Epidermal melanocyte (primary cell): Measurements from ENCODE around the gene SMIM24.

Source experiments
- DNase-seq: peaks from one replicate; pipeline ENCODE4 v3.0.0; 2011; ENCODE audit warnings: low spot score; ENCODE audit not compliant: insufficient read length

The SMIM24 gene

DNA sequence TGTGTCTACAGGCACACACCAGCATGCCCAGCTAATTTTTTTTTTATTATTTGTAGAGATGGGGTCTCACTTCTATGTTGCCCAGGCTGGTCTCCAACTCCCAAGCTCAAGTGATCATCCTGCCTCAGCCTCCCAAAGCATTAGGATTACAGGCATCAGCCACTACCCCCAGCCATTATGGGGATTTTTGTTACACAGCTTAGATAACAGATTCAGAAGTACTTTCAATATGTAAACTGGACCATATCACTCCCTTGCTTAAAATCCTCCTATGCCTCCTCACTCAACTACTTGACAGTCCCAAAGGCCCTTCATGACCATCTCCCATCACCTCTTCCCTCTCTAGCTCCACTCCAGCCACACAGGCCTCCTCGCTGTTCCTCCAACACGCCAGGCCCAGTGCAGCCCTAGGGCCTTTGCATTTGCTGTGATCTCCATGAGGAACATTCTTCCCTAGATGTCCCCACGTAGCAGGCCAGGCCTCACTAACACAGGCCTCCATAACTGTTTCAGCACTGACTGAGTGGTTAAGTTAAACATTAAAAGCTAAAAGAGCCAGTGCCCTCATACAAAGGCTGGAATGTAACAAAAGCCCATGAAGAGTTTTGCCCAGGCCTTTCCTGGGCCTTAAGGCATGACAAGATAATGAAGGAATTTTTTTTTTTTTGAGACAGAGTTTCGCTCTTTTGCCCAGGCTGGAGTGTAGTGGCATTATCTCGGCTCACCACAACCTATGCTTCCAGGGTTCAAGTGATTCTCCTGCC lies 17.6 kb upstream of the SMIM24 start:
- DNase-seq = no peak

DNA sequence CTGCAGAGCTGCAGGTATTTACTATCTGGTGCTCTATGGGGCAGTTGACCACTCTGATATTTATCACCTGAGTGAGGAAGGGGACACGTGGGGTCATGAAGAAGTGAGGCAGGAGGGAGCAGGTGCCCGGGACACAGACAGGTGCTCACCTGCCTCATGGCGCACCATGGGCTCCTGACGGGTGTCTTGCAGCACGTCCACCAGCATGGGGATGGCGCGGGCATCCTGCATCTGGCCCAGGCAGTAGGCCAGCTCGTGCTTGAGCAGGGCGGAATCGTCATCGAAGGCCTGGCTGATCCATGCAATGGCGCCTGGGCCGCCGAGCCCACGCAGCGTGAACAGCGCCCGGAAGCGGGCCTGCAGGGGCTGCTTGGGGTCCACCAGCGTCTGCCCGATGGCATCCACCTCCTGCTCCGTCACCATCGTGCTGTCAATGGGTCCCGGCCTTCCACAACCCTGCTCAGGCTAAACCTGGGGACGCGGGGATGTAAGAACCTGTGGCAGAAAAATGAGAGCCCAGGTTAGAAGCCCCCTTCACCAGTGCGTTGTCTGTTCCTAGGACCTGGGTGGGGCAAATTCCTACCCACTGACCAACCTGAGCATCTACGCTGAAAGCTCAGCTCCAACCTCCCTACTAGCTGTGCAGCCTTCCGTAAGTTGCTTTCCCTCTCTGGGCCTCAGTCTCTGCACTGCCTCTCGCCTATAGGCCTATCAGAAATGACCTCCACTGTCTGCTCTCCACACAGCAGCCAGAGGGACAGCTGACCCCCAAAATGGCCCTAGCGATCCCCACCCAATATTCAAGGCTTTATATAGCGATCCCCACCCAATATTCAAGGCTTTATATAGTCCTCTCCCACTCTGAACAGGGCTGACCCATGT lies 16.3 kb upstream of the SMIM24 start:
- DNase-seq = no peak

DNA sequence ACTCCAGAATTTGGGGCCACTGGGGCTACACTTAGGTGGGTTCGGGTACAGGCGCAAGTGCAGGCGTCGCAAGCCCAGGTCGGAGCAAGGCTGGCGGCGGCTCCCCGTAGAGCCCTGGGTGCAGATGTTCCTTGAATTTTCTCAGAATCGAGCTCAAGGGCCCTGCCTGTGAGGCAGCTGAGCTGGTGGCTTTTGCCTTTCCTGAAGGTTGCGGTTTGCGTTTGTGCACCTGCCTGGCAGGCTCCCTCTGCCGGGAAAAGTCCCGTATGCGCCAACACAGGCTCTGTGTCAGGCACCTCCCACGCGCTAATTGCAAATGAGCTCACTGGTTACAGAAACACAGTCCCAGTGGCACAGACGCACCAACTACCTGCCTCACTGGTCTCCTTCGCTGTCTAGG lies 14.2 kb upstream of the SMIM24 start:
- DNase-seq = no peak

DNA sequence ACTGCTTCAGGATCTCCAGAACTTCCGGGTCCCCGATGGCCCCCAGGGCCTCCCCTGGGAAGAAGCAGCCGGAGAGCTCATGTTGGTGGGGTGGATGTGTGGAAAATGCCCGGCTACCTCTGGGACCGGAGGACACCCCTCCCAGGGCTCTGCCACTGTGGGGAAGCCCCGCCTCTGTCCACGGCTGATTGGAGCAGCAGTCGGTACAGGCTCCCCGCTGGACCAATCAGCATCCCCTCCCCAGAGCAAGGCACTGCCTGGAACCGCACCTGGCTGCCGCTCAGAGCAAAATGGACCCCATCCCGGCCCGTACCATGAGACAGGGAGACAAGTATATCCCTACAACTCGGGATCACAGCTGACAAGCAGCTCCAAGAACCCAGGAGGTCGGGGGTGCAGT lies 13.7 kb upstream of the SMIM24 start:
- no peak for DNase-seq

DNA sequence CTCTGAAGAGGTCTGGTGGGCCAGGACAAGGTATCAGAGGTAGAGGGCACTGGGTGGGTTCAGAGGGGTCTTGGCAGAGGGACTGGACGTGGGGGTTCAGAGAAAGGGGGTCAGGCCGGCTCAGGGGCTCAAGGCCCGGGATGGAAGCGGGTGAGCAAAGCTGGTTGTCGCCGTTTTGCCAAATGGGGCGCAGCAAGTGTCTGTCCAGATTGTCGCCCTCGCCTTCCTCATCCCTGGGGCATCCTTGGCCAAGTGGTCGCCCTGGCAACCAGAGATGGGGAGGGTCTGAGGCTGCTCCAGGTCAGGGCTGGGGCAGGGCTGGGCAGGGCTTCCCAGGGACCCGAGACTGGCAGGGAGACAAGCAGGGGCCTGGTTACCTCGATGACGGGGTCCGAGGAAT lies 13.3 kb upstream of the SMIM24 start:
- DNase-seq = no peak

DNA sequence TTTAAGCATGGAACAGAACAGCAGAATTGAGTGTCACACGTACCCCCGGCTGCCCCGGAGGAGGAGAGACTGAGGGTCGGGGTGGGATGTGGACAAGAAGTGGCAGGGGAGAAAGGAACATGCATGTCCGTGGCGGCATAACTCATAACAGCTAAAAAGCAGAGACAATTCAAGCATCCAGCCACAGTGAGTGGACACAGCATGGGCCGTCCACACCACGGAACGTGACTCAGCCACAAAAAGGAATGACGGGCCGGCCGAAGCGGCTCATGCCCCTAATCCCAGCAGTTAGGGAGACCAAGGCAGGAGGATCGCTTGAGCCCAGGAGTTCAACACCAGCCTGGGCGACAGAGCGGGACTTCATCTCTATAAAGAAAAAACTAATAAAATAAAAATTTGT lies 12.6 kb upstream of the SMIM24 start:
- no peak for DNase-seq

DNA sequence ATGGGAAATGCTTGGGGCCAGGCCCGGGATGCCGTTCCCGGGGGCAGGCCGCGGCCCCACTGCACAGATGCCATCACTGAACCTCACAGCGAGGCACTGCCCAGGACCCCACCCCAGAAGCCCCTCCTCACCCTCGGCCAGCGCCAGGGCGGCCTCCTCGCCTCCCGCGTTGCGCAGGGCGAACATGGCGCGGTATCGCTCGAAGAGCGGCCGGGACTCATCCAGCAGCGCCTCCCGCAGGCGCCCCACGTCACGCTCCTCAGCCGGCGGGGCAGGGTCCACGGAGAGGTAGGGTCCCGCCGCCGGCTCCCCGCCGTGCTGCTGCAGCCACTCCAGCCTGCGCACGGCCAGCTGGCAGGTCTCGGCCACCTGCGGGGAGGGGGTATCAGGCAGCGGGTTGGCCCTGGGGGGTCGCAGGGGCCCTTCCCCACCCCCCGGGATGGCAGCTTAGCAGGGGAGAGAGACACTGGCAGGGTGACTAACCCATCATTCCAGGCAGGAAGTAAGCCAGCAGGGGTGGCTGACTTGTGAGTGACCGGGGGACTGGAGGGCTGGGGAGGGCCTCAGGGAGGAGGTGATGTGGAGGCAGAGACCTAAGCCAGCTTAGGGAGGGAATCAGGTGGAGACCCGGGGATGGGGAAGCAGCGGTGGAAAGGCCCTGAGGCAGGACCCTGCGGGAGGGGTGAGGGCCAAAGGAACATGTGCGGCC lies 12.0 kb upstream of the SMIM24 start:
- no peak for DNase-seq

DNA sequence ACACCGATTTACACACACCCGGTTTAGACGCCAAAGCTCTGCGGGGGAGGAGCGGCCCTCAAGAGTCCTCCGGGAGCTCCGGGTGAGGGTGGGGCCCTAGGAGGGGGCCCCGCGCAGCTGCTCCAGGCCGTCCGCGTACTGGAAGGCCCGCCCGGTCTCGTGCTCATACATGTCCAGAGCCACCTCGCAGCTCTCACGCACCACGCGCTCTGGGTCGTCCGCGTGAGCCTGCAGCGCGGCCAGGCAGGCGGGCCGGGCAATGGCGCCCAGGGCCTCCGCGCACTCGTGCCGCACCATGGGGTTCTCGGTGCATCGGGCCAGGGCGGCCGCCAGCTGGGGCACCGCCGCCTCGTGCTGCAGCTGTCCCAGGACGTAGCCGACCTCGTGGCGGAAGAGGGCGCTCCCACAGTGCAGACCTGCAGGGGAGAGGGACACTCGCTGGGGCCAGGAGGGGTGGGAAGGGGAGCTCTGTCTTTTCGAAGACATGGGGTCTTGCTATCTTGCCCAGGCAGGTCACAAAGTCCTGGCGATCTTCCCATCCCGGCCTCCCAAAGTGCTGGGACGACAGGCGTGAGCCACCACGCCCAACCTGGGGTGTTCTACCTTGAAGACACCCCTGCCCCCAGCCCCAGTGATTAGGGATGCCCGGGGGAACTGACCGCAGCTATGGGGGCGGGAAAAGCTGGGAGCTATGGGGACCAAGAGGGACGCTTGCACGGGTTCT lies 11.2 kb upstream of the SMIM24 start:
- DNase-seq = no peak

DNA sequence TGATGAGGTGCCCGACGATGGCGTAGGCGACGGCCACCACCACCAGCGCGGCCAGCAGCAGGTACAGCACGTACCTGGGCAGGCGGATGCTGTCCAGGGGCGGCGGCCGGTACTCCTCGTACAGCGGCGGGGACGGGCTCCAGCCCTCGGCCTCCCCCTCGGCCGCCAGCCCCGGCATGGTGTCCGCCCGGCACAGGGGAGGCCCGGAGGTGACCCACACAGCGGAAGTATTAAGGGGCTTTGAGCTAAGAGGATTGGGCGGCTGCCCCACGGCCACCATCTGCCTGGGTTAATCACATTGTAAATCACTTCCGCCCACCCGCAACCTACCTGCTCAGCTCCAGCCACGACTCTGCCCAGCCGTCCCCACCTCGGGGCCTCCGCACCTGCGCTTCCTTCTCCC lies 2.9 kb upstream of the SMIM24 start, which contains the start of gene SMIM44:
TSS of gene SMIM44 (minus strand) at position 216 of the 403 bp plus-strand sequence. CDS start at position 178, 38 bp downstream.
- DNase-seq = no peak

DNA sequence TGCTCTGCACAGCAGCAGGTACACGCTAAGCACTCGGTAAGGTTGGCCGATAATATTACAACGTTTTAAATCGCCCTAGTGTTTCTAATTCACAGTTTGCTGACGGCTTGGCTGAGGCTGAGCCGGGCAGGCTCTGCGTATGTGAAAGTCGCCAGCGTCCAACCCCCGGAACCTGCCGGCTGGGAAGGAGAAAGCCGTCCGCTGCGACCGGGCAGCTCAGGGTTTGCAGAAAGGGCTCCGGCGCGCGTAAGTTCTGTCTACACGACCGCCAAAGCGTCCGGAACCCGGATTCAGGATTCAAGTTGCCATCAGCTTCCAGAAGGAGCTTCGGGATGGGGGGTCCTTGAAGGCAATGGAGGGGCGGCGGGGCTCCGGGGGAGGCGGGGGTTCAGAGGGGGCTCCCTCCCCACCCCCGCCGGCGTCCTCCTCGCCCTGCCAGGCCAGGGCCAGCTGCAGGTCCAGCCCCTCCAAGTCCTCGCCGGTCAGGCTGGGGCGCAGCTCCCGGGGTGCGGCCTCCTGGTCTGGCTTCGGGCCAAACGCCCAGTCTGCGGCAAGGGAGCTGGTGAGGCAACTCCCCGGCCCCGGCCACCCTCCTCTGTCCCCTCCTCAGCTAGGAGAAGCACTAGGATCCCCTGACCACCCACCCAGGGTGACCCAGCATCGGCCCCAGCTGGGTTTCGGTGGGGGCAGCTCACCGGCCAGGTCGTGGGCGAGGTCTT lies 2.3 kb upstream of the SMIM24 start:
- DNase-seq = no peak

DNA sequence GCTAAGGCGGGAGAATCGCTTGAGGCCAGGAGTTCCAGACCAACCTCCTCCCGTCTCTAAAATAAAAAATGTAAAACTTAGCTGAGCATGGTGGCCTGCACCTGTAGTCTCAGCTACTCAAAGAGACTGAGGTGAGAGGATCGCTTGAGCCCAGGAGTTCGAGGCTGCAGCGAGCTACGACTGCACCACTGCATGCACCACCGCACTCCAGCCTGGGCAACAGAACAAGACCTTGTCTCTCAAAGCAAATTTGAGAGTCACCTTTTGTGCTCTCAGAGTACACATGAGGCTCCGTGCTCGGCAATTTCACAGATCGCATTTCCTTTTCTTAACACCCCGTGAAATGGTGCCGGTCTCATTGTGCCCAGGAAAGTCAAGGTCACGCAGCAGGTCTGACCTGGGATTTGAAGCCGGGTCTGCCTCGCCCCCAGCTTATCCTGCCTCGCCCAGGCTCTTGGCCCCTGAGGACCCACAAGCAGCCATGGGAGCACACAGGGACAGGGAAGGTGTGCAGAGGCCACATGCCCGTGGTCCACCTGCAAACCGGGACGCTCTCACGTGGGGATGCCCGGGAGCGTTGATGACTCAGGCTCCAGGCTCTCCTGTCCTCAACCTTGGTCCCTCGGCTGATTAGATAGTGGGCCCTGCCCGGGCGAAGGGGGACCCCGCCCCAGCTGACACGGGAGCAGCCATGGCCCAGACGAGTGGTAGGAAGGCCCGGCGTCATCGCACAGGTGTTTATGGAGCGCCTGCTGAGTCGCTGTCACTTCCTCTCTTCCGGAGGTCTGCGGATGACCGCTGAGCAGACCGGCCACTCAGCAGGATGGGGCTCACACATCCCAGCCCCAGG lies 1.1 kb upstream of the SMIM24 start:
- DNase-seq = no peak

DNA sequence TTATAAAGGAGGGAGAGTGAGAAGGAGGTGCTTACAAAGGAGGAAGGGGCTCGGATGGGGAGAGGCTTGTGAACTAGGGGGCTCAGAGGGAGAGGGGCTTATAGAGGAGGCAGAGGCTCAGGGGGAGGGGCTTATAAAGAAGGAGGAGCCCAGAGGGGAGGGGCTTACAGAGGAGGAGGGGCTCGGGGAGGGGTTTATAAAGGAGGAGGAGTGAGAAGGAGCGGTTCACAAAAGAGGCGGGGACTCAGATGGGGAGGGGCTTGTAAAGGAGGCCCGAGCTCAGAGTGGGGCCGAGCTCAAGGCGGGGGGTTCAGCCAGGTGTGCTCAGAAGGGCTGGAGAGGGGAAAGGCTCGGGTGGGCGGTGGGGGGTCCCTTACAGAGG lies 500 bp downstream of the SMIM24 start:
- DNase-seq = no peak

DNA sequence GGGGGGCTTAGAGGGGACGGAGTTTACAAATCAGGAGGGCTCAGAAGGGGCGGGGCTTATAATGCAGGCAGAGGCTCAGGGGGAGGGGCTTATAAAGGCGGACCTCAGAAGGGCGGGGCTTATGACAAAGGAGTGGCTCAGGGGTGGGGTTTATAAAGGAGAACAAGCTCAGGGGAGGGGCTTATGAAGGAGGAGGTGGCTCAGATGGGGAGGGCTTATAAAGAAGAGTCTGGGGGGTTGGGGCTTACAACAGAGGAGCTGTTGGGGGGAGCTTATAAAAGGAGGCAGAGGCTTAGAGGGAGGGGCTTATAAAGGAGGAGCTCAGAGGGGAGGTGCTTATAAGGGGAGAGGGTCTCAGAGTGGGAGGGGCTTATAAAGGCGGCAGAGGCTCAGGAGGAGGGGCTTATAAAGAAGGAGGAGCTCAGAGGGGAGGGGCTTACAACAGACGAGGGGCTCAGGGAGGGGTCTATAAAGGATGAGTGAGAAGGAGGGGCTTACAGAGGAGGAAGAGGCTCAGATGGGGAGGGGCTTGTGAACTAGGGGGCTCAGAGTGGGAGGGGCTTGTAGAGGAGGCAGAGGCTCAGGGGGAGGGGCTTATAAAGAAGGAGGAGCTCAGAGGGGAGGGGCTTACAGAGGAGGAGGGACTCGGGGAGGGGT lies 1.0 kb downstream of the SMIM24 start:
- no peak for DNase-seq

DNA sequence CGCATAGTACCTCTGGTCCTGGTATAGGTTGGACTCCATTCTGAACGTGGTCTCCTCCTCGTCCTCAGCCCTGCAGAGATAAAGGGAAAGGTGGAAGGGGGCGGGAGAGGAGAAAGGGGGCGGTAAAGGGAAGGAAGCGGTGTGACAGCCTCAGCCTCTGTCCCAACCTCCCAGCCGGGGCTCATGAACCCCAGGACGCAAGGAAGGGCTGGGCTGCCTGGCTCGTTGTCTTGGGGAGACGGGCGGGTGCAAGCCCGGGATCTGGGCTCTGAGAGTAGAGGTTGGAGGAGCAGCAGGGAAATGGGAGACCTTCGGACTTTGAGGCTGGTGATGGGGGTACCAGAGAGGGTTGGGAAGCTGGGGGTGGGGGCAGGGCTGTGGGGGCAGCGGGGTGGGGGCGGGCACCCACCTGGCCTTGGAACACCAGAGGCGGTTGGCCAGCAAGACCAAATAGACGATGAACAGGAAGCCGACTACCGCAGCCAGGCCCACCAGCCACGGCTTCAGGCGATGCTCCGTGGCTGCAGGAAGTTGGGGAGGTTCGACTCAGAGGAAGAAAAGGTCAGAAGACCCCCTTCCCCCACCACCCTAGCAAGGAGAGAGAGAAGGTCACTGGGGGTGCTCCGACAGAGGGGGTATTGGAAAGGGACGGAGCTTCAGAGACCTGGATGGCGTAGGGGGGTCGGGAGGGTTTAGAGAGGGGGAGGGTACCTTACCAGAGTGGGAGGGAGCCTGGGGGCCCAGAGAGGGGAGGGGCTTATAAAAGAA lies 1.7 kb downstream of the SMIM24 start:
- no peak for DNase-seq

DNA sequence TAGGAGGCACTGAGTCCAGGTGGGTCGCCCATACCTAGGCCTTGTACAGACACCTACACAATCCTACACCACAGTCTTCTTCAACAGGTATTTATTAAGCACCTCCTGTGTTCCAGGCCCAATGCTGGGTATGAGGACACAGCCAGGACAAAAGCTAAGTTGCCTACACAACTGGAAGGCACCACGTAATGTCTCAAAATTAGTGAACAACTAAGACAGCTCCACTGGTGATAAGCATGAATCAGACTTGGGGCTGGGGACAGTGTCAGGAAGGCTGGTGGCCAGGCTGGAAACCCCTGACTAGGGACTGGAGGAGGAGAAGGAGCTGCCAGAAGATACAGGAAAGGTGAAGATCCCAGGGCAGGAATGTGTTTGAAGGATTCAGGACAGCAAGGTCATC lies 2.4 kb downstream of the SMIM24 start:
- no peak for DNase-seq

DNA sequence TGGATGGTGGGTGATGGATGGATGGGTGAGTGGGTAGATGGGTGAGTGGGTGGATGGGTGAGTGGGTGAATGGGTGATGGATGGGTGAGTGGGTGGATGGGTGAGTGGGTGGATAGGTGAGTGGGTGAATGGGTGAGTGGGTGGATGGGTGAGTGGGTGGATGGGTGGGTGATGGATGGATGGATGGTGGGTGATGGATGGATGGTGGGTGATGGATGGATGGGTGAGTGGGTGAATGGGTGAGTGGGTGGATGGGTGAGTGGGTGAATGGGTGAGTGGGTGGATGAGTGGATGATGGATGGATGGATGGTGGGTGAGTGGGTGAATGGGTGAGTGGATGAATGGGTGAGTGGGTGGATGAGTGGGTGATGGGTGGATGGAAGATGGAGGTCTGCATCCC lies 2.8 kb downstream of the SMIM24 start:
- no peak for DNase-seq

DNA sequence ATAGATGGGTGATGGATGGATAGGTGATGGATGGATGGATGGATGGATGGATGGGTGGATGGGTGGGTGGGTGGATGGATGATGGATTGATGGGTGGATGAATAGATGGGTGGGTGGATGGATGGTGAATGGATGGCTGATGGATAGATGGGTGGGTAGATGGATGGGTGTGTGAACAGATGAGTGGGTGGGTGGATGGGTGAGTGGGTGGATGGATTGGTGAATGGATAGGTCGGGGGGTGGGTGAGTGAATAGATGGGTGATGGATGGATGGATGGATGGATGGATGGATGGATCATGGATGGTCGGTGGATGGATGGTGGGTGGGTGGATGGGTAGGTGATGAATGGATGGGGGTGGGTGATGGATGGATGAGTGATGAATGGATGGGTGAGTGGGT lies 3.5 kb downstream of the SMIM24 start:
- DNase-seq = no peak

DNA sequence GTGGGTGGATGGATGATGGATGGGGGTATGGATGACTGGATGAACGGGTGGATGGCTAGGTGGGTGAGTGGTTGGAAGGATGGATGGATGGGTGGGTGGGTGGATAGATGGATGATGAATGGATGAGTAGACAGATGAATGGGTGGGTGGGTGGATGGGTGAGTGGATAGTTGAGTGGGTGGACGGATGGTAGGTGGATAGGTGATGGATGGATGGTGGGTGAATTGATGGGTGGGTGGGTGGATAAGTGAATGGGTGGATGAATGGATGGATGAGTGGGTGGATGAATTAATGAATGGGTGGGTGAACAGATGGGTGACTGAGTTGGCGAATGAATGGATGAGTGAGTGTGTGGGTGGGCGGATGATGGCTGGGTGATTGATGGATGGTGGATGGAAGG lies 4.9 kb downstream of the SMIM24 start:
- no peak for DNase-seq

DNA sequence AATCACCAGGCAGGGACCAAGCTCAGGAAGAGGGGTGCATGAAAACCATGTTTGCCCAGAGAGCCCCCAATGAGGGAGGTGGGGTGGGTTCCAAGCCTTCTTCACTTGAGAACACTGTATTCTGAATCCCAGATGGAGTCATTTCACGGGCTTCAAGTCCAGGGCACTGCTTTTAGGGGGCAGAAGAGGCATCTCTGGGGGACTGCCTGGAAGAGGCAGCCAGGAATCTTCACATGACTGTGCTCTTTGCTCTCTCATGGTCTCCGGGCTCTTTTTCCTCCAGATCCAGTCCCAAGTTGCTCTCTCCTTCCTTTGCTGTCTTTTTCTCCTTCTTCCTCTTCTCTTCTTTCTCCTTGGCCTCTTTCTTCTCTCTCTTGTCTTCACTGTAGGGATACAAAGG lies 5.7 kb downstream of the SMIM24 start:
- no peak for DNase-seq
